Ascending aorta (tissue), 2 donors: ENCODE results near the gene ENO1. TPM values are rescaled to one million over a fixed set of nuclear protein-coding genes. Genes with fewer than 3 reads are reported as not detected.

Experiments used
- DNase-seq, 2 donors: peaks; one replicate each; pipeline ENCODE4 v3.0.0-alpha.2; 2019; ENCODE audit warnings: low spot score in 2 of 2
- H3K27ac ChIP-seq, 2 donors: fragments of 200-600 bp; sonication (generic); one replicate each; pipeline ENCODE4 v1.5.1; 2016 to 2017; ENCODE audit warnings: mild to moderate bottlenecking in 1 of 2
- H3K27me3 ChIP-seq: fragments of 200-600 bp; sonication (generic); one replicate; pipeline ENCODE4 v1.5.1; 2017
- H3K36me3 ChIP-seq, 2 donors: fragments of 200-600 bp; sonication (generic); one replicate each; pipeline ENCODE4 v1.5.1; 2016
- H3K4me1 ChIP-seq, 2 donors: fragments of 200-600 bp; sonication (generic); one replicate each; pipeline ENCODE4 v1.5.1; 2016 to 2017; ENCODE audit warnings: mild to moderate bottlenecking in 1 of 2
- H3K4me3 ChIP-seq, 2 donors: fragments of 200-600 bp; sonication (generic); one replicate each; pipeline ENCODE4 v1.5.1; 2016 to 2017; ENCODE audit warnings: mild to moderate bottlenecking in 1 of 2
- H3K9me3 ChIP-seq, 2 donors: fragments of 200-600 bp; sonication (generic); one replicate each; pipeline ENCODE4 v1.5.1; 2016
- intact Hi-C: fragments of 100-400 bp; cut with DNase I; formaldehyde crosslinking; loops from one replicate; pipeline ENCODE4 v1.15.1; 2023
- total RNA-seq: library from RNA; depleted of rRNA; stranded (reverse); fragments of >200 nt; gene quantifications from one replicate; pipeline ENCODE4 v1.1.0, GENCODE V29; 2016
- TF ChIP-seq, protein P1 (sequence below), 3 experiments: fragments of 200-600 bp in 2 of 3; fragments of 450-650 bp in 1 of 3; sonication (generic) in 2 of 3; IDR thresholded peaks; one replicate each; pipeline ENCODE4 v1.5.1; 2016 to 2019; ENCODE audit warnings: antibody characterized with exemption in 3 of 3, mild to moderate bottlenecking in 1 of 3, moderate library complexity in 1 of 3

Gene ENO1
- total RNA-seq, 1 donor from 2014 or later: 637 TPM

GRCh38 chr1:8858888-8859706 is 19.4 kb downstream of the ENO1 start:
- Histone ChIP-seq H3K27me3 (no peaks in the 10 kb centered on the region), H3K27ac (peak overlapping the region; percentile 56 to 64), H3K4me3 (no peak overlapping the region), H3K9me3 (no peaks in the 10 kb centered on the region), H3K36me3 (peaks cover 54 to 70% of the 10 kb centered on the region in 2 donors), H3K4me1 (peaks cover 6 to 25% of the 10 kb centered on the region in 2 donors)
- intact Hi-C loops: loop anchor here (1.0 to 5.0 kb wide), 3 partner anchors 30 to 148 kb away; no protein-coding TSS in a partner anchor
- DNase-seq: no peak
- TF ChIP-seq, protein P1, sequence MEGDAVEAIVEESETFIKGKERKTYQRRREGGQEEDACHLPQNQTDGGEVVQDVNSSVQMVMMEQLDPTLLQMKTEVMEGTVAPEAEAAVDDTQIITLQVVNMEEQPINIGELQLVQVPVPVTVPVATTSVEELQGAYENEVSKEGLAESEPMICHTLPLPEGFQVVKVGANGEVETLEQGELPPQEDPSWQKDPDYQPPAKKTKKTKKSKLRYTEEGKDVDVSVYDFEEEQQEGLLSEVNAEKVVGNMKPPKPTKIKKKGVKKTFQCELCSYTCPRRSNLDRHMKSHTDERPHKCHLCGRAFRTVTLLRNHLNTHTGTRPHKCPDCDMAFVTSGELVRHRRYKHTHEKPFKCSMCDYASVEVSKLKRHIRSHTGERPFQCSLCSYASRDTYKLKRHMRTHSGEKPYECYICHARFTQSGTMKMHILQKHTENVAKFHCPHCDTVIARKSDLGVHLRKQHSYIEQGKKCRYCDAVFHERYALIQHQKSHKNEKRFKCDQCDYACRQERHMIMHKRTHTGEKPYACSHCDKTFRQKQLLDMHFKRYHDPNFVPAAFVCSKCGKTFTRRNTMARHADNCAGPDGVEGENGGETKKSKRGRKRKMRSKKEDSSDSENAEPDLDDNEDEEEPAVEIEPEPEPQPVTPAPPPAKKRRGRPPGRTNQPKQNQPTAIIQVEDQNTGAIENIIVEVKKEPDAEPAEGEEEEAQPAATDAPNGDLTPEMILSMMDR (IDR thresholded peaks at IDR 0.05): peak; percentile 67 to 69 (median 68)

DNA sequence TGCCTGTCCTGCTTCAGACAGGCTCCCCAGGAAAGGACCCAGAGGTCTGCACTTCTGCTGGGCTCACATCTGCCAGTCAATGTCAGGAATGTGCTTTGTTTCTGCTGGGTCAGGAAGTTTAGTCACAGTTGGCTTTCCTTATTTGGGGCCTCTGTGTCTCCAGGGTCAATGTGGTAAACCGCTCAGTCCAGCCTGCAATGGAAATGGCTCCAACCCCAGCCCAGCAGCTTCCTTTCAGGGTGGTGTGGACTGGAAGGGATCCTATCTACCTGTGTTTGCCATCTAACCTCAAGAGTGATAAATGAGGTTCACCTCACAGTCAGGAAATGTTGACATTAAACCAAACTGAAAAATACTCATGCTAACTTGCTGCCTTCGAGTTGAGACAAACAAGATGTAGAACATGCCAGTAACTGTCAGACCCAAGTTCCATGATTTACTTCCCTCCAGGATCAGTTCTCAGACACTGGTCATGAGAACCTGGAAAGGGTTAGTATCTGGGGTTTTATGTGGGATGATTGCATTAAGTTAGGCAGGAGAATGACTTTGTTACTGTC is 20.3 kb downstream of the ENO1 start:
- intact Hi-C loops: loop anchor here (2.0 to 5.0 kb wide), 2 partner anchors 129 to 149 kb away; no protein-coding TSS in a partner anchor
- peak overlapping the region; percentile 56 to 66 for H3K27ac ChIP-seq
- H3K4me3 ChIP-seq: no peak overlapping the region
- no peak for DNase-seq
- H3K9me3 ChIP-seq: no peaks in the 10 kb centered on the region
- TF ChIP-seq, protein P1 (IDR thresholded peaks at IDR 0.05): no peak
- peaks cover 45 to 61% of the 10 kb centered on the region in 2 donors for H3K36me3 ChIP-seq
- no peaks in the 10 kb centered on the region for H3K27me3 ChIP-seq
- peaks cover 6 to 25% of the 10 kb centered on the region in 2 donors for H3K4me1 ChIP-seq

- intact Hi-C loops: loop anchor here (5.0 kb wide), 1 partner anchor 150 kb away; no protein-coding TSS in a partner anchor
Measured at GRCh38 chr1:8856689-8857412, 21.6 kb downstream of the ENO1 start.

GRCh38 chr1:8854240-8854639 is 24.2 kb downstream of the ENO1 start:
- Histone ChIP-seq H3K27me3 (no peaks in the 10 kb centered on the region), H3K9me3 (no peaks in the 10 kb centered on the region), H3K4me1 (peaks cover 6 to 22% of the 10 kb centered on the region in 2 donors), H3K4me3 (no peak overlapping the region), H3K36me3 (peaks cover 14 to 21% of the 10 kb centered on the region in 2 donors), H3K27ac (peak overlapping the region; percentile 22 to 57)
- TF ChIP-seq, protein P1 (IDR thresholded peaks at IDR 0.05): no peak
- intact Hi-C loops: no loop called here
- no peak for DNase-seq

More at GRCh38 chr1:8856689-8857412, 21.6 kb downstream of the ENO1 start:
- Histone ChIP-seq H3K27me3 (no peaks in the 10 kb centered on the region), H3K27ac (peak overlapping the region in 1 of 2 donors; percentile 66), H3K4me3 (no peak overlapping the region), H3K36me3 (peaks cover 31 to 48% of the 10 kb centered on the region in 2 donors), H3K9me3 (no peaks in the 10 kb centered on the region), H3K4me1 (peaks cover 6 to 25% of the 10 kb centered on the region in 2 donors)
- TF ChIP-seq, protein P1 (IDR thresholded peaks at IDR 0.05): no peak
- no peak for DNase-seq

DNA sequence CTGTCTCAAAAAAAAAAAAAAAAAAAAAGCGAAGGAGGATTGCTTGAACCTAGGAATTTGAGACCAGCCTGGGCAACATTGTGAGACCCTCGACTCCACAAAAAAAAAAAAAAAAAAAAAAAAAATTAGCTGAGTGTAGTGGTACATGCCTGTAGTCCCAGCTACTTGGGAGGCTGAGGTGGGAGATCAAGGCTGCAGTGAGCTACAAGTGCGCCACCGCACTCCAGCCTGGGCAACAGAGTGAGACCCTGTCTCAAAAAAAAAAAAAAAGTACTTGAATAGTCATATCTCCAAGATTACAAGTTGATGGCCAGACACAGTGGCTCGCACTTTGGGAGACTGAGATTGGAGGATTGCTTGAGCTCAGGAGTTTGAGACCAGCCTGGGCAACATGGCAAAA is 27.4 kb downstream of the ENO1 start:
- TF ChIP-seq, protein P1 (IDR thresholded peaks at IDR 0.05): no peak
- intact Hi-C loops: no loop called here
- Histone ChIP-seq H3K4me1 (peaks cover 0 to 12% of the 10 kb centered on the region in 2 donors), H3K36me3 (no peaks in the 10 kb centered on the region), H3K27ac (no peak overlapping the region), H3K9me3 (no peaks in the 10 kb centered on the region), H3K27me3 (no peaks in the 10 kb centered on the region), H3K4me3 (no peak overlapping the region)
- DNase-seq: no peak
